ENCODE results near the gene VCPKMT.

The VCPKMT gene

DNA sequence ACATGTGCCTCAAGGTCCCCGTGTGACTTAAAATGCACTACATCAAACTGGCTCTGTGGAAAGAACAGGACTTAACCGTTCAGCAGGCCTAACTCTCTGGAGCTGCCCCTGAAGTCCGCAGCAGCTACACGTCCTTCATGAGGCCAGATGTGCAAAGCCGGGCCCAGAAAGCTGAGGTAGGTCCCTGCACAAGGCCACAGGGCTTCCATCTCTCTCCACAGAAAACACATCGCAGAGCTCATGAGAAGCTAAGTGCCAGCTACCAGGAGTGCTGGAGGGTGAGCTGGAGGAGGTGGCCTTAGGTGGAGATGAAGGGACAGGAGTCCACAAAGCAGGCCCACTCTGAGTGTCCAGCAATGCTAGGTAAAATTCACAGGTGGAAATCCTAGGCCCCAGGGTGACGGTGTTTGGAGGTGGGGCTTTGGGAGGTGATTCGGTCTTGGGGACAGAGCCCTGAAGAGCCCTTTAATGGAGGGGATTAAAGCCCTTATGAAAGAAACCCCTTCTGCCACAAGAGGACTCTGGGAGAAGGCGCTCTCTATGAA is 52.4 kb downstream of the VCPKMT start:
- no peak for DNase-seq (ENCODE audit: low read depth, low spot score)
- H3K4me3 ChIP-seq (ENCODE audit: low read depth, low read length) = no peak overlapping the region
- in situ Hi-C loops (cut with HindIII; ENCODE audit: low sequenced_read_pairs) = no loop called here
- TF ChIP-seq, protein P1, sequence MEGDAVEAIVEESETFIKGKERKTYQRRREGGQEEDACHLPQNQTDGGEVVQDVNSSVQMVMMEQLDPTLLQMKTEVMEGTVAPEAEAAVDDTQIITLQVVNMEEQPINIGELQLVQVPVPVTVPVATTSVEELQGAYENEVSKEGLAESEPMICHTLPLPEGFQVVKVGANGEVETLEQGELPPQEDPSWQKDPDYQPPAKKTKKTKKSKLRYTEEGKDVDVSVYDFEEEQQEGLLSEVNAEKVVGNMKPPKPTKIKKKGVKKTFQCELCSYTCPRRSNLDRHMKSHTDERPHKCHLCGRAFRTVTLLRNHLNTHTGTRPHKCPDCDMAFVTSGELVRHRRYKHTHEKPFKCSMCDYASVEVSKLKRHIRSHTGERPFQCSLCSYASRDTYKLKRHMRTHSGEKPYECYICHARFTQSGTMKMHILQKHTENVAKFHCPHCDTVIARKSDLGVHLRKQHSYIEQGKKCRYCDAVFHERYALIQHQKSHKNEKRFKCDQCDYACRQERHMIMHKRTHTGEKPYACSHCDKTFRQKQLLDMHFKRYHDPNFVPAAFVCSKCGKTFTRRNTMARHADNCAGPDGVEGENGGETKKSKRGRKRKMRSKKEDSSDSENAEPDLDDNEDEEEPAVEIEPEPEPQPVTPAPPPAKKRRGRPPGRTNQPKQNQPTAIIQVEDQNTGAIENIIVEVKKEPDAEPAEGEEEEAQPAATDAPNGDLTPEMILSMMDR (IDR thresholded peaks at IDR 0.05; ENCODE audit: low read depth, low read length) = no peak

DNA sequence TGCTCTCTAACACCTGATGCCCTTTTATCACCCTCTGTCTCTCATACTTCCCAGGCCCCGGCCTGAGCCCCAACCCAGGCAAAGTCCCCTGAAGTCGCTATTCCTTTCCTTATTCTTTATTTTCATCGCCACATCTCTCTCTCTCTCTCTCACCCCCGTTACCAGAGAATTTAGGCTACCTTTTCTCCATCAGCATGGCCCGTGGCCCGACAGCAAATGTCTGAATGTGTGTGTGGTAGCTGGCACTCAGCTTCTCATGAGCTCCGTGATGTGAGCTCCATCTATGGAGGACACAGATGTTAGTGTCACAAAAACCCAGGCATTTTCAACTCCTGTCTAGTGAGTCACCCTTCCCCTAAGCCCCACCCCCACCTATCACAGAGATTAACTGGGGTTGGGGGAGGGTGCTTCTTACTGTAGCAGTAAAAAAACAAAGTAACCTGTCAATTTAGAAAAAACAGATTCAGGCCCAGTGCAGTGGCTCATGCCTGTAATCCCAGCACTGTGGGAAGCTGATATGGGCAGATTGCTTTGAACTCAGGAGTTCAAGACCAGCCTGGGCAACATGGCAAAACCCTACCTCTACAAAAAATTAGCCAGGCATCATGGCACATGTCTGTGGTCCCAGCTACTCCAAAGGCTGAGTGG is 53.8 kb downstream of the VCPKMT start:
- TF ChIP-seq, protein P1 (IDR thresholded peaks at IDR 0.05; ENCODE audit: low read depth, low read length) = no peak
- in situ Hi-C loops (cut with HindIII; ENCODE audit: low sequenced_read_pairs) = no loop called here
- H3K4me3 ChIP-seq (ENCODE audit: low read depth, low read length) = no peak overlapping the region
- peak; percentile 82 for DNase-seq (ENCODE audit: low read depth, low spot score)

DNA sequence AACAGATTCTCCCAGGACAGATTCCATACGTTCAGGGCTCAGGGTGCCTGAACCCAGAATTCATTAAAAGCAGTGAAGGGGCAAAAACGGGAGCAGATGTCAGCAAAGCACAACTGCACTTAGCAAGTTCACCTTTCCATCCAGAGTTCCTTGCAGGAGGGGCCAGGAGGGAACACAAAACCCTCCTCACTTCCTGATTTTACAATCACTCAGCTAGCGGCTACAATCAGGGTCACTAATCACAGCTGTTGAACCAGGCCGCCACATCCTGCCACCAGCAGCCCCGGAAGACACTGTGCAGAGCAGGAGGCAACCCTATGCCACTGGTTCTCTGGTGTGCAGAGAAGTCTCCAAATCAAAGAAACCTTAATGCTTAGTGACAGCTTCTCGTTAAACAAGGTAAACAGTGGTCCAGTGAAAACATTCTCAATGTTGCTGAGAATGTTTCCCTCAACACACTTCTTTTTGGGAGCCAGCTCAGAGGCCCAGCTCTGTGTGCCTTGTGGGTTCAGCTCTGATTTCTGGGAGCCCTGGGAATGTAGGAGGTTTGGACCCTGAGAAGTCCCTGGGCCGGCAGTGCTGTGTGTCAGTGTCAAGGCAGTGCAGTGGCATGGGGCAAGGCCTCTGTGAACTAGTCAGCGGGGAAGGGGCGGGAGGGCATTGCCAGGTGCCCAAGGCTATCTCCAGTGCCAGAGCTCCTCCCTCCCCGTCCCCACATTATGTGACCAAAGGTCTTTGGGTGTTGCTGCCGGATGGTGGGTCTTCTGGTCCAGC is 54.5 kb downstream of the VCPKMT start:
- in situ Hi-C loops (cut with HindIII; ENCODE audit: low sequenced_read_pairs) = no loop called here

DNA sequence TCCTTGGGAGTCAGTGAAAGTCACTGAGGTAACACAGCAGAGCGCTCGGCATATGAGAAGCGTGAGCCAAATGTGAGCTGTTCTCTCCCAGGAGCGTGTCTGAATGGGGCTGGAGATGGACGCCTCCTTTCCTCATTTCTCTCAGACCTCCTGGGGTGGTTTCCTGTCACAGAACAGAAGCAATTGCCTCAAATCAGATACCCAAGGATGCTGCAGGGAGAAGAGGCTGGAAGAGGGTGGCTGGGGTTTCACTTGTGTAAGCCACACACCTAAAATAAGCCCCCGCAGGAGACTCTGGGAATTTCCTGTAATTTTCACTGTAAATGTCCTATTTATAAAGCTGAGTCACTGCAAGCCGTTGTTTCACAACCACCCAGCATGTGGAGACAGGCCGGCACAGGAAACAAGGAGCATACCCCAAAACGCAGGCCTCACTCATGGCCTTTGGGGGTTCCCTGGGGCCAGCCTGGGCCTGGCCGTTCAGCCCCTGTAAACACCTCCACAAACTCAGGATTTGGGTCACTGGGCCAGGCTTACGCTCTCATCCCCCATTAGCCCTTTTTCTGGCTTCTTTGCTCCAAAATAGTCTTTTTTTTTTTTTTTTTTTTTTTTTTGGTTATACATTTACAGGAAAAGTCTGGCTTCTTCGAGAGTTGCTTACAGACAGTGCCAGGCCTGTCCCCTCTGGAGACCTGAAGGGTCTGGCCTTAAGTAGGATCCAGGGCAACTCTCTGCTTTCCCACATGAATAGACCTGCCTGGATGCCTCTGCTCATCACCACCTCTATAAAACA is 55.3 kb downstream of the VCPKMT start:
- in situ Hi-C loops (cut with HindIII; ENCODE audit: low sequenced_read_pairs) = no loop called here
- H3K4me3 ChIP-seq (ENCODE audit: low read depth, low read length) = no peak overlapping the region
- TF ChIP-seq, protein P1 (IDR thresholded peaks at IDR 0.05; ENCODE audit: low read depth, low read length) = peak; percentile 10
- DNase-seq (ENCODE audit: low read depth, low spot score) = peak; percentile 95

More for the DNA sequence above, 54.5 kb downstream of the VCPKMT start:
- H3K4me3 ChIP-seq (ENCODE audit: low read depth, low read length) = no peak overlapping the region
- DNase-seq (ENCODE audit: low read depth, low spot score) = peak; percentile 40
- TF ChIP-seq, protein P1 (IDR thresholded peaks at IDR 0.05; ENCODE audit: low read depth, low read length) = no peak

DNA sequence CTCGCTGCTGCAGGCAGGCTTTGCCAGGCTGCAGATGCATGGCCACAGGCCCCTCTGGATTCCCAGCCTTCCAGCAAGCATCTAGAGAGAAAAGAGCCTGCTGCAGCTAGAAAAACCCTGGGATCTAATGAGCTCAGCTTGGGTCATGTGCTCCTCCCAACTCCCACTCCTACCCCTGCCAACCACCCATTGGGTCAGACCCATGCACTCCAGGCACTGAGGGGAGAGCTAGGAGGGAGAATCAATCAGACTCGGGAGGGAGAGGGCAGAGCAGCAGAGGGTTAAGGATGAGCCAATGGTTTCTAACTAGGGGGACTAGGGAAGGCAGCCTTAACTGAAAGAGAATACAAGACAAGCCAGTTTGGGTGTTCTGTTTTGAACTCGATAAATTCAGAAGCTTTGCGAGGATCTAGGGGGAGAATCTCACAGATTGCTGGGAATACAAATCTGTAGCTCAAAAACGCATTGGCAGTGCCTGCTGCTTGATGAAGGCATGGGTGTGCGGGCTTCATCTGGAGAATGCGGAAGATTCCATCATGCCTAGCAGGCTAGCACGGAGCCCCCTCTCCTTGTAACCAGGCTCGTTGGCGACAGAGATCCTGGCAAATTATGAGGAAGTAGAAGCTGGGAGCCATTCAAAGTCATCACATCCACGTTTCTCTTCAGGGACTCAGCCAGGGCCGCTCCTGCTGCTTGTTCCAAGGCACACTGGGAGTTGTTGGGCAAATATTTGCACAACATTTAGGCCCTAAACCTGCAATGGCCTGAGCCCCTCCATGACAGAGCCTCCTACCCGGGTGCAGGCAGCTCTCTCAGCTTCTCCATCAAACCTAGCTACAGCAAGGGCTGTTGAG is 56.4 kb downstream of the VCPKMT start:
- no peak overlapping the region for H3K4me3 ChIP-seq (ENCODE audit: low read depth, low read length)
- TF ChIP-seq, protein P1 (IDR thresholded peaks at IDR 0.05; ENCODE audit: low read depth, low read length) = no peak
- DNase-seq (ENCODE audit: low read depth, low spot score) = no peak
- in situ Hi-C loops (cut with HindIII; ENCODE audit: low sequenced_read_pairs) = no loop called here

Data from astrocyte of the spinal cord (primary cell).